NCI-H748 (cell line): ENCODE data around the gene HOATZ.

Experiments
- DNase-seq: peaks from one replicate; lab custom pipeline; 2025; ENCODE audit not compliant: unreplicated experiment; lab: John Stamatoyannopoulos, UW

HOATZ gene

DNA sequence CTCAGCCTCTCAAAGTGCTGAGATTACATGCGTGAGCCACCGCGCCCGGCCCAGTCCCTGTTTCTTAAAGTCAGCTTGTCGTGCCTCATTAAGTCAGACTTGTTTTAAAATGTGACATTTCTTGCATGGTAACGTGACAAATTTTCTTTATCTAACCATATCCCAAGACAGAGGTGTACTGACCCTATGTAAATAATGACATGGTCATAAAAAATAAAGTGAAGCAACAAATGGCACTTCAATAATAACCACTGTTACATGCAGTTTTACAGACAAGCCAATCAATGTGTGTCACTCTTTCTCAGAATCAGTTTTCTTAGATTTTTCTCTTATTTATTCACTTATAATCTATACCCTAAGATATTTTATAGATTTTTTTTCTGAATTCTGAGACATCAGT is 61.2 kb downstream of the HOATZ start:
- DNase-seq = no peak

DNA sequence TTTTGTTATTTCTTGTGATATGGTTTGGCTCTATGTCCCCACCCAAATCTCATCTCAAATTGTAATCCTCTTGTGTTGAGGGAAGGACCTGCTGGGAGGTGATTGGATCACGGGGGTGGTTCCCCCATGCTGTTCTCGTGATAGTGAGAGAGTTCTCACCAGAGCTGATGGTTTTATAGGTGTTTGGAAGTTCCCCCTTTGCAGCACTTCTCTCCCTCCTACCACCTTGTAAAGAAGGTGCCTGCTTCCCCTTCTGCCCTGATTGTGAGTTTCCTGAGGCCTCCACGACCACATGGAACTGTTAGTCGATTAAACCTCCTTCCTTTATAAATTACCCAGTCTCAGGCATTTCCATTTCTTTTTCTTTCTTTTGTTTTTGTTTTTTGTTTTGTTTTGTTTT is 63.2 kb downstream of the HOATZ start:
- DNase-seq = no peak

DNA sequence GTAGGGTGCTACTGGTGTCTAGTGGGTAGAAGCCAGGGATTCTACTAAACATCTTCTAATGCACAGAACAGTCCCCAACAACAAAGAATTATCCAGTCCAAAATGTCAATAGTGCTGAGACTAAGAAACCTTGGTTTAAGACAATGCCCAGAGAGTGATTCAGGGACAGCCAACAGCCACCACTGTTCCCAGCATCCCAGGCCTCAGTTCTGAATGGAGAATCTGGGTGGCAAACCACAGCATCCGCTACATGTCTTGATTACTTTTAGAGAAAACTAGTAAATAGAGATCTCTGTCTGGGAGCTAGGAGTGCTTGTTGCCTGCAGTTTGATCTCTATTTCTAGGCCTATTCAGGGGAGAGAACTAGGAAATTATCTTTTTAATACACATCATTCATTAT is 66.8 kb downstream of the HOATZ start:
- no peak for DNase-seq

DNA sequence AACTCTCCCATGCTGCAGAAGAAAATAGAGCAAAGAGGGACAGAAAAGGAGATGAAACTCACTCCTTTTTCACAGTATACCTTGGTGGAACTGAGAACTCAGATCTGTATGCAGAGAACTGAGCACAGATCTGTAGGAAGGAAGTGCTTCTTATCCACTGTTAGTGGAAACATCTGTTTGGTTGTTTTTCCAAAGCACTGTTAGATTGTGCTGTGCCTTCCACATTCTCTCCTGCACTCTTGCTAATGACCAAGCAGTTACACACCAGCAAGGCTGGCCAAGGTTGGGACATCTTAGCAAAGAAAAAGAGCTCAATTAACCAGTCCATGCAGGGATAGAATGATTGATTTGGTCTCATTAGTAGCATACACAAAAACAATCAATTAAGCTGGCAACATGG is 67.6 kb downstream of the HOATZ start:
- DNase-seq = no peak

DNA sequence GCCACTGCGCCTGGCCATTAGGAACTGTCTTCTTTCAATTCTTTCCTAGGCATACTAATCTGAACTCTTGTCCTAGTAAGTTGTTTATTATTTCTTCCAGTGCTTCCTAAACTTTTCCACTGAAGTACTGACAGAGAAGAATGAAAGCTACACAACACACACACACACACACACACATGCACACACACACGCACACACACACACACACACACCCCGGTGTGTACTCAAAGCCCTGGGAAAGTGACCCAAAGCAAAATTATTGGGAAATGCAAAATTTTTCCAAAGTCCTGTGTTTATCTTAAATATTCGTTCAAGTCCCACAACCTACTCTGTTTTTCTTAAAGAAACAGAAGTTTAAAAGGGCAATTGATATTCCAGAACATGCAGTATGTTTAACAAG is 68.3 kb downstream of the HOATZ start:
- DNase-seq = no peak

DNA sequence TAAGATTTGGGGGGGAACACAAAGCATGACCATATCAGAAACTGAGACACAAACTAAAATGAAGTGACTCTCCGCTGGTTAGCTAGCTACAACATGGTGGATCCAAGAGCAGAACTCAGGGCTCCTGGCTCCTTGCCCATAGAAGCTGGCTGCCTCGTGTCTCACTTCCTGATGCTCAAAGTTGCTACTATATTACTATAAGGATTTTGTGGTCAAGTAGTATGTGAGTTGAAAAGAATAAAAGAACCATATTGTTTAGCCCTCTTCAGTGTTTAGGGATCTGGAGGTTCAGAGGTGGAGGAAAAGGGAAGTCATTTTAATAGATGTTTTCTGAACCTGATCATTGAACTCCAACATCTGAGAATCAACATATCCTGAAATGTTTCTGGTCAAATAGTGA is 70.8 kb downstream of the HOATZ start:
- DNase-seq = no peak

DNA sequence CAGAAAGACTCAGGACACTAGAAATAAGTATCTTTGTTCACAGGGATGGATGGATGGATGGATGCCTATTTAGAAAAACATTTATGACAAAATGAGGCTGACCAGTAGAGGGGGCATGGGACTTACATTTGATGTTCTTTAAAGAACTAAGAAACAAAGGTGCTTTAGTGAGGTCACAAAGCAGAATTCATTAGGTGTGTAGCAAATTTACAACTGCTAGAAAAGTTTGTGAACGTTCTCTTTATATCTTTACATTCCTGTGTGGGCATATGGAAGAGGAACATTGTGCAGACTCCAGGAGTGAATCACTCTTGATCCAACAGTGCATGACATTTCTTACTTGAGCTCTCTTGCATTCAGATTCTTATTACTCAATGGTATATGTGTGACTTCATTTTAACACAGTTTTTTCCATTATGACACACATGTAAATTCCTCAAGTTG is 71.8 kb downstream of the HOATZ start:
- peak; percentile 54 for DNase-seq
